ENCODE data around the gene EXO5. TPM values are rescaled to one million over a fixed set of nuclear protein-coding genes. Genes with fewer than 3 reads are reported as not detected.
"Not testable (repeated sequence)": the region's sequence is repeated elsewhere in the genome, so short reads cannot be mapped to it uniquely, and the experiment has no call there.

The EXO5 gene, protein sequence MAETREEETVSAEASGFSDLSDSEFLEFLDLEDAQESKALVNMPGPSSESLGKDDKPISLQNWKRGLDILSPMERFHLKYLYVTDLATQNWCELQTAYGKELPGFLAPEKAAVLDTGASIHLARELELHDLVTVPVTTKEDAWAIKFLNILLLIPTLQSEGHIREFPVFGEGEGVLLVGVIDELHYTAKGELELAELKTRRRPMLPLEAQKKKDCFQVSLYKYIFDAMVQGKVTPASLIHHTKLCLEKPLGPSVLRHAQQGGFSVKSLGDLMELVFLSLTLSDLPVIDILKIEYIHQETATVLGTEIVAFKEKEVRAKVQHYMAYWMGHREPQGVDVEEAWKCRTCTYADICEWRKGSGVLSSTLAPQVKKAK
- polyA plus RNA-seq (ENCODE audit: insufficient read length in 3 of 3), result 10 to 100 TPM; 10.5 to 14.6 (median 13.4) TPM
- long read RNA-seq, donor 1, partial matches to known transcripts, result 0 of 3 reads
- long read RNA-seq, donor 1, other reads (novel, unspliced or antisense), result 0 of 3 reads
- long read RNA-seq, donor 2, partial matches to known transcripts, result 0 of 8 reads
- long read RNA-seq, donor 2, other reads (novel, unspliced or antisense), result 0 of 8 reads
- long read RNA-seq, donor 3, partial matches to known transcripts, result 0 of 3 reads
- long read RNA-seq, donor 3, other reads (novel, unspliced or antisense), result 0 of 3 reads
- long read RNA-seq, donor 4, partial matches to known transcripts, result 0 of 4 reads
- long read RNA-seq, donor 4, other reads (novel, unspliced or antisense), result 0 of 4 reads
- long read RNA-seq, donor 5, partial matches to known transcripts, result 0 of 3 reads
- long read RNA-seq, donor 5, other reads (novel, unspliced or antisense), result 0 of 3 reads
- long read RNA-seq, donor 6, partial matches to known transcripts, result 0 of 3 reads
- long read RNA-seq, donor 6, other reads (novel, unspliced or antisense), result 0 of 3 reads
- long read RNA-seq, donor 7, partial matches to known transcripts, result 0 of 6 reads
- long read RNA-seq, donor 7, other reads (novel, unspliced or antisense), result 0 of 6 reads
- long read RNA-seq, donor 8, partial matches to known transcripts, result 0 of 2 reads
- long read RNA-seq, donor 8, other reads (novel, unspliced or antisense), result 0 of 2 reads
- long read RNA-seq, donor 9, partial matches to known transcripts, result 0 of 8 reads
- long read RNA-seq, donor 9, other reads (novel, unspliced or antisense), result 0 of 8 reads
- long read RNA-seq, donor 10, partial matches to known transcripts, result 0 of 5 reads
- long read RNA-seq, donor 10, other reads (novel, unspliced or antisense), result 0 of 5 reads
- long read RNA-seq, donor 11, partial matches to known transcripts, result 0 of 3 reads
- long read RNA-seq, donor 11, other reads (novel, unspliced or antisense), result 0 of 3 reads
- long read RNA-seq, donor 12, partial matches to known transcripts, result 0 of 11 reads
- long read RNA-seq, donor 12, other reads (novel, unspliced or antisense), result 0 of 11 reads
- long read RNA-seq, donor 13, partial matches to known transcripts, result 0 of 2 reads
- long read RNA-seq, donor 13, other reads (novel, unspliced or antisense), result 0 of 2 reads
- long read RNA-seq, donor 14, result 0 reads
- long read RNA-seq, donor 15, partial matches to known transcripts, result 6 of 17 reads
- long read RNA-seq, donor 15, other reads (novel, unspliced or antisense), result 0 of 17 reads
- long read RNA-seq, donor 16, partial matches to known transcripts, result 0 of 6 reads
- long read RNA-seq, donor 16, other reads (novel, unspliced or antisense), result 0 of 6 reads

DNA sequence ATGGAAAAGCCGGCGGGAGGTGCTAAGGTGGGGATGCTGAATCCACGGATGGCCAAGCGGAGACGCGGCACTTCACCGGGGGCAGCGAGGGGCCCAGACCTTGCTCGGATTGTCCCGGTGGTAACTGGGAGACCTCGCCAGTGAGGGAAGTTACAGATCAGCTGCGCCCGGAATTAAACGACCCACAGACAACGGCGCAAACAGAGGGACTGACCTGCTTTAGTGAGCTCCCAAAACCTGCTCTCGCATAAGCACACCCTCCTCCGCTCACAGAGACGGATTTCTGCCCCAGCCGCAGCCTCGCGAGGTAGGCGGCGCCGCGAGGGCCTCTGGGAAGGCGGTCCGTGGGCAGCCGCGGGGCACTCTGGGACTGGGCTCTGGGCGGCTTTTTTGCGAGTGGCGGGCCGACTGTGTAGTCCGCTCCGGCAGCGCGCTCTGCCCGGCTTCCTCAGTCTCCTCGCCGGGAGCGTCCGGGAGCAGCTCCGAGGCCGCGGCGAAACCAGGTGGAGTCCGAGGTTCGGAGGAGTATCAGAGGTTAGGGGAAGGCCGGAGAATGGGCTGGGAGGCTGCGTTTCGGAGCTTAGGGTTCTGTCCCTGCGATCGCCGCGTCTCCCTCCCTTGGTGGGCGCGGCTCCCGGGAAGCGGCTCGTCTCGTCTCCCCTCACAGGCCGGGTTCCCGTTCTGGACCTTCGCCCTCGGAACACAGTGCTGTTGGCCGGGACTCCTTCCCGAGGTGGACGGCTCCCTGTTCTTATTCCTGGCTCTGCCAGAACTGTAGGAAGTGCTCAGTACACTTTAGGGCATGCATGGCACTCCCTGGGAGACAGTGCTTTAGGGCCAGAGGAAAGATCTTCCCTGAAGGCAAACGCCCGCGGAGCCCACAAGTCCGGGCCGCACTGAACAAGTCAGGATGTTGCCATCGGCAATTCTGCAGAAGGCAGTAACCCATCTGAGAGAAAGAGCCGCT is at the start of gene EXO5:
TSS of gene EXO5 (plus strand) at position 393 of the 967 bp plus-strand sequence. CDS start 5,778 bp downstream, outside the sequence.
- DNase-seq, result peak; percentile 57

DNA sequence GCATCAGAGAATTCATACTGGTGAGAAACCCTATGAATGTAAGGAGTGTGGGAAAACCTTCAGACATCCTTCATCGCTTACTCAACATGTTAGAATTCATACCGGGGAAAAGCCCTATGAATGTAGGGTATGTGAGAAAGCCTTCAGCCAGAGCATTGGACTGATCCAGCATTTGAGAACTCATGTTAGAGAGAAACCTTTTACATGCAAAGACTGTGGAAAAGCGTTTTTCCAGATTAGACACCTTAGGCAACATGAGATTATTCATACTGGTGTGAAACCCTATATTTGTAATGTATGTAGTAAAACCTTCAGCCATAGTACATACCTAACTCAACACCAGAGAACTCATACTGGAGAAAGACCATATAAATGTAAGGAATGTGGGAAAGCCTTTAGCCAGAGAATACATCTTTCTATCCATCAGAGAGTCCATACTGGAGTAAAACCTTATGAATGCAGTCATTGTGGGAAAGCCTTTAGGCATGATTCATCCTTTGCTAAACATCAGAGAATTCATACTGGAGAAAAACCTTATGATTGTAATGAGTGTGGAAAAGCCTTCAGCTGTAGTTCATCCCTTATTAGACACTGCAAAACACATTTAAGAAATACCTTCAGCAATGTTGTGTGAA is 45.5 kb upstream of the EXO5 start:
- DNase-seq, result no peak

DNA sequence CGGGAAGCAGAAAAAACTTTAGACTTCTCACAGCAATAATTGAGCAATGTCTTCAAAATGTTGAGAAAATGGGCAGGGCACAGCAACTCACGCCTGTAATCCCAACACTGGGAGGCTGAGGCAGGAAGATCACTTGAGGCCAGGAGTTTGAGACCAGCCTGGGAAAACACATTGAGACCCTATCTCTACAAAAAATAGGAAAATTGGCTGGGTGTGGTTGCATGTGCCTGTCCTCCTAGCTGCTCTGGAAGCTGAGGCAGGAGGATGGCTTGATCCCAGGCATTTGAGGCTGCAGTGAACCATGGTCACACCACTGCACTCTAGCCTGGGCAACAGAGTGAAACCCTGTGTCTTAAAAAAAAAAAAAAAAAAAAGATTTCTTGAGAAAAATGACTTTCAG is 39.2 kb upstream of the EXO5 start:
- DNase-seq, result no peak

DNA sequence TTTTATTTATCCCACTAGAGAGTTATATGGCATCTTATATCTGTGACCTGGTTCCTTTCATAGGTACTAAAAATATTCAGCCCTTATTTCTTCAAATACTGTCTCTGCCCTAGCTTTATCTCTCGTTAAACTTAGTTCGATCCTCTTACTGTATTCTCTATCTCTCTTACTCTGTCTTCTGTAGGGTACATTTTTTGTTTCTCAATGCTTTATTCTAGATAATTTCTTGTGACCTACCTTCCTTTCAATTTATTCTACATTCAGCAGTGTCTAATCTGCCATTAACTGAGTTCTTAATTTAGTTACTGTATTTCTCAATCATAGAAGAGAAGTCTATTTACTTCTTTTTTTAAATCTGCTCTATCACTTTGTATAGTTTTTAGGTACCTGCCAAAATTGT is 33.3 kb upstream of the EXO5 start:
- DNase-seq, result no peak

DNA sequence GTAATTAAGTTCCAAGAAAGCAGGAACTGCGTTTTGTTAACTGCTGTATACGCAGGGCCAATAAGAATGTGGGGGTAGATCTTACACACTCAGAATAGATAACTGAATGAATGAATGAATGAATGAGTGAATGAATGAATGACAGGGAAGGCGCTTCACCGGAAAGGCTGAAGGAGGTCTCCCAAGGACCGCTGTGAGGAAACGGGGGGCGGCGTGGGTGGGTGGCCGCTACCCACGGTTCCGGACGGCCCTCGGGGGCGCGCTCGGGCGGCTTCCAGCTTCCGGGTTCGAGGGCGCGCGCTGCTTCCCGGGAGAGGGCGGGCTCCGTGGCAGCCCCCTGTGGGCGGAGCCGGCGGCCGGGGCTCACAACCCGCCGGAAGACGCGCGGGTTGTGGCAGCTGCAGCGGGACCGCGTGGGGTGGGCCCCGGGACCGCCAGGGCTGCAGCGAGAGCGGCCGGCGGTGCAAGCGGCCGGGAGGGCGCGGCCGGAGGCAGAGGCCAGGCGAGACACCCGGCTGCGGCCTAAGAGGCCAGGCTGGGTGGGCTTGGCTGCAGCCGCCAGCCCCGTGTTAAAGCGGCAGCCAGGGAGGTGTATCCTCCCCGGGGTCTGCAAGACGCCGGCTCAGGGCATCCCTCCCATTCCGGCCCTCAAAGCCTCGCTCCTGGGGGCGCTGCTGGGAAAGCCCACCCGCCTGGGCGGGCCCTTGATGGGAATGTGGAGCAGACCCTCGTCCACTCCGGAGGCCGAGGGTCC is 31.5 kb upstream of the EXO5 start, which contains the start of gene ZFP69:
TSS of gene ZFP69 (plus strand) at position 367 of the 754 bp plus-strand sequence. CDS start 2,072 bp downstream, outside the sequence.
- peak; percentile 67 for DNase-seq

DNA sequence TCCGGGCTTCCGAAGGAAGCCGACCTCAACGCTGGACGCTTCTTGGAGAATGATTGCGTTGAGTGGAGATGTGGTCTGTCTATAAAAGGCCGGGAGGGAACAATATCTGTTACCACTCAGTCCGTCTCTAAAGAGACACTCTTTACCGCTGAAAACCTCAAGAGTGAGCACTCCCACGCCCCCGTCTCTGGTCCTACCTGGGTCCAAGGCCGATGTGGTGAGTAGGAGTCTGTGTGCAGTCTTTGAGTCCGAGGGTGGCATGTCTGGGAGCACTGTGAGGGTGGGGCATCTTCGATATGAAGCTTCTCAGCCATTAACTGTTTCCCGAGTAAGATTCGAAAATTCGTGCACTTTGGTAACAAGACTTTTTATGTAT is 30.9 kb upstream of the EXO5 start:
- no peak for DNase-seq

DNA sequence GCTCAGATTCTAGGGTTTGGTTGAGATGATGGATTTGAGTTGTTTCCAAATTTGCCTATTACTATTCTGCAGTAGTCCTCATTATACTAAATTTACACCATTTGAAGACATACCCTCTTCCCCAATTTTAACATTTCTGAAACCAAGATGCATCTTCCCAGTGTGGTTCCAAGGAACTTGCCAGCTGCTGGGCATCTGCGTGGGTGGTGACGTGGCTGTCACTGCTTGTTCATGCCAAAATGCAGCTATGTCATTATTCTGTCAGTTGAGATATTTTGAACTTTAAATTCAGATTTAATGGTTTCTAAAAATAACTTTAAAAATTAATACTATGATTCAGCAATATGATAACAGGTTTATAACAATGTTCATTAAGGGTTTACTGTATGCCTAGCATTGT is 30.3 kb upstream of the EXO5 start:
- DNase-seq, result no peak

DNA sequence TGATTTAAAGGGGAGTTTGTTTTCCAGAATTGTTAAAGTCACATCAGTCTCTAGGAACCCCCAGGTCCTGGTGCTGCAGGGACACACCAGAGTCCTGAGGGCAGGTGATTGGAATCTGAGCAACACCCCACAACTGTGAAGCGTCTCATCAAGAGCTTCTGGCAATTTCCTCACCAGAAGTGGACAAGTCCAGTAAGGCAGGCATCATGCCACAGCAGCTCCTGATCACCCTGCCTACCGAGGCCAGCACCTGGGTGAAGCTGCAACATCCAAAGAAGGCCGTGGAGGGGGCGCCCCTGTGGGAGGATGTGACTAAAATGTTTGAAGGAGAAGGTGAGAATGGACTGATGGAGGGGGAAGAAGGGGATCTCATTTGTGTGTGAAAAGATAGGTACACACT is 29.4 kb upstream of the EXO5 start:
- DNase-seq, result no peak

DNA sequence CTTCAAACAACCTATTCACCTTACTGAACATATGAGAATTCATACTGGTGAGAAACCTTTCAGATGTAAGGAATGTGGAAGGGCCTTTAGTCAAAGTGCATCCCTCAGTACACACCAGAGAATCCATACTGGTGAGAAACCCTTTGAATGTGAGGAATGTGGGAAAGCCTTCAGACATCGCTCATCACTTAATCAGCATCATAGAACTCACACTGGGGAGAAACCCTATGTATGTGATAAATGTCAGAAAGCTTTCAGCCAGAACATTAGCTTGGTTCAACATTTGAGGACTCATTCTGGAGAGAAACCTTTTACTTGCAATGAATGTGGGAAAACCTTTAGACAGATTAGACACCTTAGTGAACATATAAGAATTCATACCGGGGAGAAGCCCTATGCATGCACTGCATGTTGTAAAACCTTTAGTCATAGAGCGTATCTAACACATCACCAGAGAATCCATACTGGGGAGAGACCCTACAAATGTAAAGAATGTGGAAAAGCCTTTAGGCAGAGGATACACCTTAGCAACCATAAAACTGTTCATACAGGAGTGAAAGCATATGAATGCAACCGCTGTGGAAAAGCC is 13.2 kb upstream of the EXO5 start:
- no peak for DNase-seq

DNA sequence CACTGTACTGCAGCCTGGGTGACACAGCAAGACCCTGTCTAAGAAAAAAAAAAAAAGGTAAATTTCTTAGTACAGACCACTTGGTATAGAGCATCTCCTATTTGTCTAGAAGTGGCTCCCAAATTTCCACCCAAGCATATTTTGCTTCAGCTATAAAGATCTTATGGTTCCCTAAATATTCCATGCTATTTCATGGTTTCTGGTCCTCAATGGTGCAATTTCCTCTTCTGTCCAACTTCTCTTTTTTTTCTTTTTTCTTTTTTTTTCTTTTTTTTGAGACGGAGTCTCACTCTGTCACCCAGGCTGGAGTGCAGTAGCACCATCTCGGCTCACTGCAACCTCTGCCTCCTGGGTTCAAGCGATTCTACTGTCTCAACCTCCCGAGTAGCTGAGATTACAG is 5.9 kb upstream of the EXO5 start:
- not testable (repeated sequence) for DNase-seq

DNA sequence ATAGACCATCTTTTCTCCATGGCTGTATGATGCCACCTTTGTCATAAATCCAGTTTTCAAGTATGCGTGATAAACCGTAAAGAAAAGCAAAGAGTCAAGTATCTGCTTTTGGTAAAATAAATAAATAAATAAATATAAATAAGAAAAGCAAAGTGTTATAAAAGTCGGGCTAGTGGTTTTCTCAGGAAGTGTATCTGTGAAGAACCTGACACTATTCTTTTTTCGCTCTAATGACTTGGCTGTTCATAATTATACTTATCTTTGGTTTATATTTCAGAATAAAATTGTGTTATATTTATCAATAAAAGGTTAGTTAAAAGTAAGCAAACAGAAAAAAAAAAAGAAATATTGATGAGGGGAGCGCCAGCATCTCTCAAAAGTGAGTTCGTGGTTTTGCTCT is 594 bp upstream of the EXO5 start:
- DNase-seq, result no peak

DNA sequence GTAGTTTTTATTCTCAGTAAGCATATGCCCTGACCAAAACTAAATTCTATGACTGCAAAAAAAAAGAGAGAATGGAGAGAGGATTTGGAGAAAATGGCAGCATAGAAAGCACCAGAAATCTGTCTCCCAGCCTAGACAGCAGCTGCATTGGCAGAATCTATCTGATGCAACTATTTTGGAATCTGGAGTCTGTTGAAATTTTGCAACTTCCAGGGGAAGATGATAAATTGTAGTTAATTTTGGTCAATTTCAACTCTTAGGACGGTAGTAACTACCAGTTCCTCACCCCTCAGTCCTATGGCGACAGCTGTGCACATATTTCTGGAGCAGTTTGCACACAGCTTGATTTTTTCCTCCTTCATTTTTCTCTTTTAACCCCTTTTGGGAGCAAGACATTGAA is 10.9 kb downstream of the EXO5 start:
- no peak for DNase-seq

DNA sequence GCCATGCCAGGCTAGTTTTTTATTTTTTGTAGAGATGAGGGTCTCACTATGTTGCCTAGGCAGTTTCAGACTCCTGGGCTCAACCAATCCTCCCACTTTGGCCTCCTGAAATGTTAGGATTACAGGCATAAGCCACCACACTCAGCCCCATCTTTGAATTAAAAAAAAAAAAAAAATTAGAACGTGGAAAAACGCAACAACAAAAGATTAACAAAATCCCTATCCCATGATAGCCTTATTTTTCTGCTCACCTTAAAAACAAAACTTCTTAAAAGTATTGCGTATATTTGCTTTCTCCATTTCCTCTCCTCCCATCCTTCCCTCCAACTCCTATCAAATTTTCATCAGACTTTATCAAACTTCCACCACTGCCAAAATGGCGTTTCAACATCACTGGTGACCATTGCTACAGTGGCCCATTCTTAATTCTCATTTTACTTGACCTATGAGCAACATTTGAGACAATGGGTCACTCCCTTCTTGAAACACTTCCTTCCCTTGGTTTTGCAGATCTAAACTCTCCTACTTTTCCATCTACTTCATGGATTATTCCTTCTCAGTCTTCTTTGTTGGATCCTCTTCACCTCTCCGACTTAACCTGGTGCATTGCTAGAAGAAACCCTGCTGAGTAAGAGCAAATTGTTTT is 22.3 kb downstream of the EXO5 start:
- DNase-seq, result no peak

DNA sequence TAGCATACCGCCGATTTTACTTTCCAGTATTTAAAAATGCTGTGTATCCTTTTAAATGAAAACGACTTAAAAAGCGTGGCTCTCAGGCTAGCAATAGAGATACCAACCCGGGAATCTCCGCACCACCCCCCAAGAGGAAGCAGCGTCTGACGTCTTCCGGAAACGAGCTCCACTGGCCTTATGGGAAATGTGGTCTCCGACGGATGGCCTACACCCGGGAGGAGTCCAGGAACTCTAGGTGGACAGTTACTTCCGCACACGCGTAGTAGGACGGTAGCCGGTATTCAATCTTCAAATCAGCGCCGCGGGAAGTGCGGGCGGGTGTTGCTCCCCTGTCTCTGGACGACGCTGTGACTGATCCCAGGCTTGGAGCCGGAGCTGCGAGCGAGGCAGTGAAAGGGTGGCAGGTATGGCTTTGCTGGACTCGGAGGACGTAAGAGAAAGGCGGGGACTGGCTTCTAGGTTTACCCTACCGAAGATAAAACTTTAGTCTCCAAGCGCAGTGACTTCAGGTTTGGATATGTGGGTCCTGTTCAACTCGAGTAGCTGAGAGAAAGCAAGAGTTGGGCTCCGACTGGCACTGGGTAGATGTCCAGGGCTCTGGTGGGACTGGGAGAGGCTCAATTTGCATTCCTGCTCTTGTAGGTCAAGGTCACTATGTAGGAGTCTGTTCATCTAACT is 23.0 kb downstream of the EXO5 start, which contains the start of gene ZNF684:
TSS of gene ZNF684 (plus strand) at position 257 of the 681 bp plus-strand sequence. CDS start 1,530 bp downstream, outside the sequence.
- peak; percentile 94 for DNase-seq

DNA sequence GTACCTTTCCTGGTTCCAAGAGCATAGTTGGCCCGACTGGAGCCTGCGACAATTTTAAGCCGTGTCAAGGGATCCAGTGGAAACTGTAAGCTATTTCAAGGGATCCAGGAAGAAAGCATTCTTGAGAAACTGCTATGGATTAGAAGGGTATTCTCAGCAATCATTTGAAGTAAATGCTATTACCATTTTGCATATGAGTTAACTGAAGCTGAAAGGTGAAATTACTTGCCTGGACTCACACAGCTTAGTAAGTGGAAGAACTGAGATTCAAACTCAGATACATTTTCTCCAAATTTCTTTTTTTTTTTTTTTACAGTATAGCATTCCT is 23.5 kb downstream of the EXO5 start:
- no peak for DNase-seq

DNA sequence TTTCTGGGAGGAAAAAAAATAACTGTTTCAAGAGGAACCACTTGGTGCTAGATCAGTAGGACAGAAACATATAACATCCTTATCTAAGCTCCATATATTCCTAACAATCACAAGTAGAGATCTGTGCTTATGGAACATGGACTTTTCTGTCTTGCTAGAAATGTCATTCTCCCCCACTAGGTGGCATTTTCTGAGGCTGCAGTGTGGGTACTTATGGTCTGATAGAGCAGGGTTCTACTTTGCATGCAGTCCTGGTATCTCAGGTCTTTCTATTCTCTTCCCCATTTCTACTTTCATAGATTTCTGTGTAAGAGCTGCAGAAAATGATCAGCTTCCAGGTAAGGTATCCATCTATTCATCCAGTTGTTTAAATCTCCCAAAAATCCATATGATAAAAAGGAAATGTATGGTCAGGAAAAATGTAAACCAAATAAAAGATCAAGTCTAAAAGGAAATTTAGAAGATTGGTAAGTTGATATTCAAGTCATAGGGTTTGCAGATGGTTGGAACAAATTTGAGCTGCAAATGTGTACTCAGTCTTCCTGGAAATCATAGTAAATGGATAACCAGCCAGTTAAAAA is 24.4 kb downstream of the EXO5 start:
- DNase-seq, result peak; percentile 30

DNA sequence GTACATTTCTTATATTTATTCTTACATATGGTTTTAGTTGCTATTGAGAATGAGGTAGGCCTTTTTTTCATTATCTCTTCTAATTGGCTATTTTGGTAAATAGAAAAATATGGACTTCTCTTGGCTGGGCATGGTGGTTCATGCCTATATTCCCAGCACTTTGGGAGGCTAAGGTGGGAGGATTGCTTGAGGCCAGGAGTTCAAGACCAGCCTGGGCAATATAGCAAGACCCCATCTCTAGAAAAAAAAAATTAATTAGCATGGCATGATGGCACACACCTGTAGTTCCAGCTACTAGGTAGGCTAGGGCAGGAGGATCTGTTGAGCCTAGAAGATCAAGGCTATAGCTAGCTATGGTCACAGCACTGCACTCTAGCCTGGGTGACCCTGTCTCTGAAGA is 26.0 kb downstream of the EXO5 start:
- DNase-seq, result no peak
